ENCODE results near the gene UBXN7. TPM values are rescaled to one million over a fixed set of nuclear protein-coding genes. Genes with fewer than 3 reads are reported as not detected.
"Not testable (repeated sequence)": the region's sequence is repeated elsewhere in the genome, so short reads cannot be mapped to it uniquely, and the experiment has no call there.

Gene UBXN7
- total RNA-seq, 1 donor = 21.0 TPM

DNA sequence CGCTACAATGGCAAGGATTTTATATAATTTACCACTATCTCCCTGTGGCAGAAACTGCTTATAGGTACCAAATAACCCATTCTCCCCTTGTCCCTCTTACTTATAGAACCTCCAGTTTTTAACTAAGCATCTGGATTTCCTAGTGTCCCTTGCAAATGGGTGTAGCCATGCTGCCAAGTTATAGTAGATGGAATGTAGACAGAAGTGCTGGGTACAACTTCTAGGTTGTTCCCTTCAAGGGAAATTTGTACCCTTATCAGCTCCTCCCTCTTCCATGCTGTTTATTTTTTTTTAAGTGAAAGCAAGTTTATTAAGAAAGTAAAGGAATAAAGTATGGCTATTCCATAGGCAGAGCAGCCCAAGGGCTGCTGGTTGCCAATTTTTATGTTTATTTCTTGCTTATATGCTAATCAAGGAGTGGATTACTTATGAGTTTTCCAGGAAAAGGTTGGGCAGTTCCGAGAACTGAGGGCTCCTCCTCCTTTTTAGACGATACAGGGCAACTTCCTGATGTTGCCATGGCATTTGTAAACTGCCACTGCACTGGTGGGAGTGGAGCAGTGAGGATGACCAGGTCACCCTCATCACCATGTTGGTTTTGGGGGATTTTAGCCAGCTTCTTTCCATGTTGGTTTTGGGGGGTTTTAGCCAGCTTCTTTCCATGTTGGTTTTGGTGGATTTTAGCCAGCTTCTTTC lies 53.9 kb downstream of the UBXN7 start:
- Histone ChIP-seq H2AFZ (ENCODE audit: low read length) (no peak overlapping the region), H3K27ac (ENCODE audit: low read depth, low read length) (no peak overlapping the region), H4K20me1 (ENCODE audit: insufficient read depth, low read length) (no peaks in the 10 kb centered on the region), H3K27me3 (ENCODE audit: insufficient read depth, low read length) (no peaks in the 10 kb centered on the region), H3K36me3 (ENCODE audit: insufficient read depth, low read length) (peaks cover 3% of the 10 kb centered on the region), H3K4me2 (ENCODE audit: insufficient read depth, low read length) (no peak overlapping the region), H3K79me2 (ENCODE audit: insufficient read depth, low read length) (no peaks in the 10 kb centered on the region), H3K4me3 (ENCODE audit: insufficient read depth, low read length) (no peak overlapping the region), H3K4me1 (ENCODE audit: insufficient read depth, low read length) (no peaks in the 10 kb centered on the region), H3K9me3 (ENCODE audit: low read depth, low read length) (no peaks in the 10 kb centered on the region)
- TF ChIP-seq, protein P1, sequence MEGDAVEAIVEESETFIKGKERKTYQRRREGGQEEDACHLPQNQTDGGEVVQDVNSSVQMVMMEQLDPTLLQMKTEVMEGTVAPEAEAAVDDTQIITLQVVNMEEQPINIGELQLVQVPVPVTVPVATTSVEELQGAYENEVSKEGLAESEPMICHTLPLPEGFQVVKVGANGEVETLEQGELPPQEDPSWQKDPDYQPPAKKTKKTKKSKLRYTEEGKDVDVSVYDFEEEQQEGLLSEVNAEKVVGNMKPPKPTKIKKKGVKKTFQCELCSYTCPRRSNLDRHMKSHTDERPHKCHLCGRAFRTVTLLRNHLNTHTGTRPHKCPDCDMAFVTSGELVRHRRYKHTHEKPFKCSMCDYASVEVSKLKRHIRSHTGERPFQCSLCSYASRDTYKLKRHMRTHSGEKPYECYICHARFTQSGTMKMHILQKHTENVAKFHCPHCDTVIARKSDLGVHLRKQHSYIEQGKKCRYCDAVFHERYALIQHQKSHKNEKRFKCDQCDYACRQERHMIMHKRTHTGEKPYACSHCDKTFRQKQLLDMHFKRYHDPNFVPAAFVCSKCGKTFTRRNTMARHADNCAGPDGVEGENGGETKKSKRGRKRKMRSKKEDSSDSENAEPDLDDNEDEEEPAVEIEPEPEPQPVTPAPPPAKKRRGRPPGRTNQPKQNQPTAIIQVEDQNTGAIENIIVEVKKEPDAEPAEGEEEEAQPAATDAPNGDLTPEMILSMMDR (IDR thresholded peaks at IDR 0.05; ENCODE audit: extremely low read depth, low read depth, low read length) = no peak
- DNase-seq (ENCODE audit: insufficient read length, low spot score, missing footprints) = no peak

DNA sequence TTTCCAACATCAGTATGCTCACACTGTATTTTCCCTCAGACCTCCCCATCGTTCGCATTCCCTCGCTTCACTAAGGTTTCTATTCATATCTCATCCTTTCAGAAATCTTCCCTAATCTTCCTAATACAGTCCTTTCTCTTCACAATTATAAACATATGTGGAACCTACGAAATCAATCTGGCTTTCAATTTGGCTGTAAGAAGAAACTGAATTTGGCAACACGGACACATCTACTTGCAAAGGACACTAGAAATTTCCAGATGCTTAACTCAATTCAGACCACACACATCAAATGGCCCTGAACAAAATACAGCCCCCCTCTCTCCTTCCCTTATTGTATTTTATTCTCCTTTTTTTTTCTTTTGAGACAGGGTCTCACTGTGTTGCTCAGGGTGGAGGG lies 54.9 kb downstream of the UBXN7 start:
- Histone ChIP-seq H3K36me3 (ENCODE audit: insufficient read depth, low read length) (peaks cover 3% of the 10 kb centered on the region), H3K4me1 (ENCODE audit: insufficient read depth, low read length) (no peaks in the 10 kb centered on the region), H3K27ac (ENCODE audit: low read depth, low read length) (no peak overlapping the region), H3K9me3 (ENCODE audit: low read depth, low read length) (no peaks in the 10 kb centered on the region), H3K79me2 (ENCODE audit: insufficient read depth, low read length) (no peaks in the 10 kb centered on the region), H3K4me2 (ENCODE audit: insufficient read depth, low read length) (no peak overlapping the region), H3K27me3 (ENCODE audit: insufficient read depth, low read length) (no peaks in the 10 kb centered on the region), H4K20me1 (ENCODE audit: insufficient read depth, low read length) (no peaks in the 10 kb centered on the region), H2AFZ (ENCODE audit: low read length) (no peak overlapping the region), H3K4me3 (ENCODE audit: insufficient read depth, low read length) (no peak overlapping the region)
- DNase-seq (ENCODE audit: insufficient read length, low spot score, missing footprints) = no peak
- TF ChIP-seq, protein P1 (IDR thresholded peaks at IDR 0.05; ENCODE audit: extremely low read depth, low read depth, low read length) = no peak

DNA sequence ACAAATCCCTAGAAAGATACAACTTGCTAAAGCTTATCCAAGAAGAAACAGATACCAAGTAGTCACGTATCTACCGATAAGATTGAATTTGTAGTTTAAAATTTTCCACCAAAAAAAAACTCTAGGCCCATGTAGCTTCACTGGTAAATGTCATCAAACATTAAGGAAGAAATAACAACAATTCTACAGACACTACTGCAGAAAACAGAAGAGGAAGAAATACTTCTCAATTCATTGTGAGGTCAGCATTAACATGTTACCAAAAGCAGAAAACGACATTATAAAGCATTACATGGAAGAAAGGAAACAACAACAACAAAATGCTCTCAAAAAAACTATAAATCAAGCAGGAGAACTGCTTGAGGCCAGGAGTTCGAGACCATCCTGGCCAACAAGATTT lies 66.5 kb downstream of the UBXN7 start:
- Histone ChIP-seq H2AFZ (ENCODE audit: low read length) (no peak overlapping the region), H3K4me2 (ENCODE audit: insufficient read depth, low read length) (no peak overlapping the region), H3K4me3 (ENCODE audit: insufficient read depth, low read length) (no peak overlapping the region), H3K27ac (ENCODE audit: low read depth, low read length) (peak overlapping the region; percentile 19), H3K27me3 (ENCODE audit: insufficient read depth, low read length) (no peaks in the 10 kb centered on the region), H3K36me3 (ENCODE audit: insufficient read depth, low read length) (peaks cover 31% of the 10 kb centered on the region), H3K4me1 (ENCODE audit: insufficient read depth, low read length) (no peaks in the 10 kb centered on the region), H3K9me3 (ENCODE audit: low read depth, low read length) (no peaks in the 10 kb centered on the region), H3K79me2 (ENCODE audit: insufficient read depth, low read length) (peaks cover 3% of the 10 kb centered on the region), H4K20me1 (ENCODE audit: insufficient read depth, low read length) (no peaks in the 10 kb centered on the region)
- TF ChIP-seq, protein P1 (IDR thresholded peaks at IDR 0.05; ENCODE audit: extremely low read depth, low read depth, low read length) = no peak
- DNase-seq (ENCODE audit: insufficient read length, low spot score, missing footprints) = no peak

DNA sequence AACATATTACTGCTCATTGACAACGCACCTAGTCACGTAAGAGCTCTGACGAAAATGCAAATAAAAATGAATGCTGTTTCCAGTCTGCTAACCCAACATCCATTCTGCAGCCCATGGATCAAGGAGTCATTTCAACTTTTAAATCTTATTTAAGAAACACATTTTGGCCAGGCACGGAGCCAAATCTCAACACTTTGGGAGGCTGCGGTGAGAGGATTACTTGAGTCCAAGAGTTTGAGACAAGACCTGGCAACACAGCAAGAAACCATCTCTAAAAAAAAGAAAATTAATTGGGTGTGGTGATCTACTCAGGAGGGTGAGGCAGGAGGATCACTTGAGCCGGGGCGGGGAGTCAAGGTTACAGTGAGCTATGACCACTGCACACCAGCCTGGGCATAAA lies 71.6 kb downstream of the UBXN7 start:
- Histone ChIP-seq H3K9me3 (ENCODE audit: low read depth, low read length) (no peaks in the 10 kb centered on the region), H3K4me2 (ENCODE audit: insufficient read depth, low read length) (no peak overlapping the region), H3K27me3 (ENCODE audit: insufficient read depth, low read length) (no peaks in the 10 kb centered on the region), H3K36me3 (ENCODE audit: insufficient read depth, low read length) (peaks cover 36% of the 10 kb centered on the region), H3K4me1 (ENCODE audit: insufficient read depth, low read length) (no peaks in the 10 kb centered on the region), H4K20me1 (ENCODE audit: insufficient read depth, low read length) (no peaks in the 10 kb centered on the region), H3K4me3 (ENCODE audit: insufficient read depth, low read length) (no peak overlapping the region), H3K27ac (ENCODE audit: low read depth, low read length) (no peak overlapping the region), H3K79me2 (ENCODE audit: insufficient read depth, low read length) (no peaks in the 10 kb centered on the region), H2AFZ (ENCODE audit: low read length) (no peak overlapping the region)
- no peak for DNase-seq (ENCODE audit: insufficient read length, low spot score, missing footprints)
- TF ChIP-seq, protein P1 (IDR thresholded peaks at IDR 0.05; ENCODE audit: extremely low read depth, low read depth, low read length) = no peak

DNA sequence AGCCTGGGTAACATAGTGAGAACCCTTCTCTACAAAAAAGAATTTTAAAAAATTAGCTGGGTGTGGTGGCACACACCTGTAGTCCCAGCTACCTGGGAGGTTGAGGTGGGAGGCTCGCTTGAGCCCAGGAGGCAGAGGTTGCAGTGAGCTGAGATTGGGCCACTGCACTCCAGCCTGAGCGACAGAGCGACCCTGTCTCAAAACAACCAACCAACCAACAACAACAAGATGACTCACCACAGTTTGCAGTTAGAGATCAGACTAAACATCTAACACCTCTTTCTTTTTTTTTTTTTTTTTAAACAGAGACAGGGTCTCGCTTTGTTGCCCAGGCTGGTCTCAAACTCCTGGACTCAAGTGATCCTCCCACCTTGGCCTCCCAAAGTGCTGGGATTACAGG lies 73.7 kb downstream of the UBXN7 start:
- H3K4me3 ChIP-seq (ENCODE audit: insufficient read depth, low read length); H4K20me1 ChIP-seq (ENCODE audit: insufficient read depth, low read length); H3K79me2 ChIP-seq (ENCODE audit: insufficient read depth, low read length); H2AFZ ChIP-seq (ENCODE audit: low read length); H3K9me3 ChIP-seq (ENCODE audit: low read depth, low read length); H3K4me1 ChIP-seq (ENCODE audit: insufficient read depth, low read length); H3K27ac ChIP-seq (ENCODE audit: low read depth, low read length); H3K27me3 ChIP-seq (ENCODE audit: insufficient read depth, low read length); DNase-seq (ENCODE audit: insufficient read length, low spot score, missing footprints); H3K4me2 ChIP-seq (ENCODE audit: insufficient read depth, low read length): not testable (repeated sequence)
- peaks cover 50% of the 10 kb centered on the region for H3K36me3 ChIP-seq (ENCODE audit: insufficient read depth, low read length)

Measured in osteoblast (primary cell).